Measurements from ENCODE around the gene MIPOL1.
"Not testable (repeated sequence)": the region's sequence is repeated elsewhere in the genome, so short reads cannot be mapped to it uniquely, and the experiment has no call there.

The MIPOL1 gene

DNA sequence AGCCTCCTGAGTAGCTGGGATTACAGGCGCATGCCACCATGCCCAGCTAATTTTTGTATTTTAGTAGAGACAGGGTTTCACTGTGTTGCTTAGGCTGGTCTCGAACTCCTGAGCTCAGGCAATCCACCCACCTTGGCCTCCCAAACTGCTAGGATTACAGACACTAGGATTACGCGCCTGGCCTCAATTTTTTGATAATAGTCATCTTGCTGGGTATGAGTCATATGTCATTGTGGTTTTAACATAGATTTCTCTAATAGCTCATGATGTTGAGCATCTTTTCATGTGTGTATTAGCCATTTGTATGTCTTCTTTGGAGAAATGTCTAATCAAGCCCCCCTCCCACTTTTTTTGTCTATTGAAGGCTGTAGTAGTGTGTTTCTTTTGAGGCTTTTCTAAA, 38.3 kb downstream of the MIPOL1 start:
- not testable (repeated sequence) for DNase-seq

DNA sequence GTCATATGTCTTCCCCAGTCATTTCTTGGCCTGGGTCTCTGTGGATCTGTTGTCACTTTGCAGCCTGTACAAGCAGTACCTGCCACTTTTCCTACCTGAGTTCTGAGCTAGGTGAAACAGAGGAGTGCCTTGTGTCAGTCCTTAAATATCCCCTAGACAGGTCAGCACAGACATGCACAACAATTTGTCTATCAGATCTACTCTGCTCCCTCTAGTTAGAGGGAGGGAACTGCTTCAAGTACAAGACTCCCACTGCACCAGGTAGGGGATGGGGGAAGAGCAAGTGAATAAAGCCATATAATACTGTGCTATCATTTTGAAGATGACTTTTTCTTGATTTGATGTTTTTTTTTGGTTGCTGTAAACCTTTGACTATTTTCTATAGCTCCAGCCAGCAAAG, 39.4 kb downstream of the MIPOL1 start:
- no peak for DNase-seq

DNA sequence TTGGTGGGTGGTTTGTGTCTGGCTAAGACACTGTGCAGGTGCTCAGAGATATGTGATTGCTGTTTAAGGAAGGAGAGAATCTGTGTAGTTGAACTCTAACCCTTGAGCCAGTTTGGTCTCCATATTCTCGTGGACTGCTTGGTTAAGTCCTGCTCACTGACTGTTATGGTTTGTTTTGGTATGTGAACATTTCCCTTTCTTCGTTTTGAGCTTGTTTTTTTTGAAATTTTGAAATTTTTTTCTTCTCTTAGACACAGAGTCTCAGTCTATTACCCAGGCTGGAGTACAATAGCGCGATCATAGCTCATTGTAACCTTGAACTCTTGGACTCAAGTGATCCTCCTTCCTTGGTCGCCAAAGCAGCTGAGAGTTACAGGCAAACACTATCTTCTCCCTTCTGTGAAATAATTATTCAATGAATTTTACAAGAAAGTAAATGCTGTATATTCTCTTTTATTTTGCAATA, 40.0 kb downstream of the MIPOL1 start:
- no peak for DNase-seq

DNA sequence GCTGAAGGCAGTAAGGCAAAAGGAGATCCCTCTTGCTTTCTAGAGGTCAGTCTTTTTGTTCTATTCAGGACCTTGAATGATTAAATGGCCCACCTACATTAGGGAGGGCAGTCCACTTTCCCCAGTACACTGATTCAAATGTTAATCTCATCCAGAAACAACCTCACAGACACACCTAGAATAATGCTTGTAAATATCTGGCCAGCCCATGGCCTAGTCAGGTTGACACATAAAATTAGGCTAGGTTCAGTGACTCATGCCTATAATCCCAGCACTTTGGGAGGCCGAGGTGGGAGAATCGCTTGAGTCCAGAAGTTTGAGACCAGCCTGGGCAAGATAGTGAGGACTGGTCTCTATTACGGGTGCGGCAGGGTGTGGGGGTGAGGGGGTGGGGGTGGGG, 43.5 kb downstream of the MIPOL1 start:
- no peak for DNase-seq

DNA sequence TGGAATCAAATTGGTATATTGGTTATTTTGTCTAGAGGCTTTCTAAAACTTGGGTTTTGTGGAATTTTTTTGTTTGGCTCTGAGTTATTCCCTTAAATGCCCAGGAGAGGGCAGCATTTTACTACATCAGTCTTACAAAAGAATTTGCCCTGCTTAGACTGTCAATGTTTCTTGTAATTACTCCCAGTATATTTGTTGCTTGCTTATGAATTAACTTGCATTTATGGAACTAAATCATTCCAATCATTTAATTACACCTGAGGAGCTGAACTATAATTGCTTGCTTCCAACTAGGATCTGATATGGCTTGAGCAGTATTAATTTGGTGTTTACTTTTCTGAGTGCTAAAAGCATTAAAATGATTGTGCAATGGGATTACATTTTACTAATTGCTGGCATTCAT, 48.7 kb downstream of the MIPOL1 start:
- DNase-seq = peak; percentile 75

DNA sequence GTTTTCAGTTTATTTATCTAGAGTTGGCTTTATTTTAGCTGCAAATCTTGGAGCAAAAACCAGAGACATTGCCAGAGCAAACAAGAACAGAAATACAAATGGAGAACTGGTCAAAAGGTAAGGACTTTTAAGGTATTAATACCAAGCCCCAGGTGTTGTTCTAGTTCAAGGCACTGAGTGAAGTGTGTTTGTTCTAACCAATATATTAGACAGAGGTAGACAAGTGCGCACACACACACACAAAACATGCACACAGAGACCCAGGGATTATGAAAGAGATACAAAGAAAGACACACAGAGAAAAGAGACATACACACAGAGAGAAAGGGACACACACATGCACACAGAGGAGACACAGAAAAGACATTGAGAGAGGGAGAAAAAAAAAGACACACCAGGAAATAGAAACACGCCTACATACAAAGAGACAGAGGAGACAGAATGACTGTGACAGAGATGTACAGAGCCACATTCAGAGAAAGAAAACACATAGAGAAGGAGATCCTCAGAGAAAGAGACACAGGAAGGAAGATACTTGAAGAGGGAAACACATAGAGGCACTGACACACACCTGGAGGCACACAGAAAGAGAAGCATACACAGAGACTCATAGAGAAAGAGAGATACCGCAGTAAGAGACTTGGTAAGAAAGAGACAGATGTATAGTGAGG, 50.2 kb downstream of the MIPOL1 start:
- DNase-seq = no peak

DNA sequence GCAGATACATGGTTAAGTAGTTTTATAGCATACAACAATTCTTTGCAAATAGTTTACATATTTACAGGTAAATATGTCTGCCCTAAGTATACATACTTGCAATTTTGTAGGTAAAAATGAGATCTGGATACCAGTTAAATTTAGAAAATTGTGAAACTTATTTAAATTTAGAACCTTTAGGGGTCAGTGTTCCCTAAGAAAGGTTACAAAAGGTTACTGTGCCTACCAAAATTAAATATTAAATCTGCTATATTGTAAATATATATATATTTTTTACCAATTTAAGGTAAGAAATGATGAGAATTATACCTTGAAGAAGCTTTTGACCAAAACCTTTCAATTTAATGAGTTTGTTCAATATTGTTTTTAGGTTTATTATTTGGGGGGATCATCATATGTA, 54.0 kb downstream of the MIPOL1 start:
- no peak for DNase-seq

DNA sequence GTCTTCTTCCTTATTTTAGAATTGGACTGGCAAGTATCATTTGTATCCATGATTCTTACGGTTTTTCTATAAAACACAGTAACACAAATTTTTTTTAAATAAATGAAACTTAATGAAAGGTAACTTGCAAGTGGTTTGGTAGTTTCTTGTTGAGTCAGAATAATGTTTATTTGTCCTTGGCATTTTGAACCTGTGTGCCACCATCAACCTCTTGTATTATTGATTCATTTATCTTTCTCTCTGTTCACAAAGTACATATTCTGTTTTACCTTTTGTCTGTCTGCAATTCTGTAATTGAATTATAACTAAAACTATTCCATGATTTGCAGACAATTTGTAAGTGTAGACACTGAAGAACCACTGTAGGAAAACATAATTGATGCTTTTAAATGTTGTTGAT, 54.7 kb downstream of the MIPOL1 start:
- DNase-seq = no peak

DNA sequence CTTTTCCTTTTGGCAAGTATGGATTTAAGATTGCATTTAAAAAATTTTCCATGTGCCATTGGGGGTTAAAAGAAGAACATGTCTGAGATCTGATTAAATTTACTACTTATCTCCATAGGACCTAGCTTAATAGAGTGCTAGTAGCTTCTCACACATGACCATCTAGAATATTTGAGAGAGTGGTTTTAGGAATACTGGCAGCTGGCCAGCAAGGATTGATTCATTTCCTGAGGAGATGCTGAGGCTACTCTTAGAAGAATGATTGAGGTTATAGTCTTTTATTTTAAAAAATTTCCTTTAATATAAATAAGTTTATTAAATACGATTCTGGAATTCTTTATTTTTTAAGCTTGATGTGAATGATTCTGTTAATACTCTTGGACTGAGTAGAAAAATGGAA, 56.2 kb downstream of the MIPOL1 start:
- no peak for DNase-seq

DNA sequence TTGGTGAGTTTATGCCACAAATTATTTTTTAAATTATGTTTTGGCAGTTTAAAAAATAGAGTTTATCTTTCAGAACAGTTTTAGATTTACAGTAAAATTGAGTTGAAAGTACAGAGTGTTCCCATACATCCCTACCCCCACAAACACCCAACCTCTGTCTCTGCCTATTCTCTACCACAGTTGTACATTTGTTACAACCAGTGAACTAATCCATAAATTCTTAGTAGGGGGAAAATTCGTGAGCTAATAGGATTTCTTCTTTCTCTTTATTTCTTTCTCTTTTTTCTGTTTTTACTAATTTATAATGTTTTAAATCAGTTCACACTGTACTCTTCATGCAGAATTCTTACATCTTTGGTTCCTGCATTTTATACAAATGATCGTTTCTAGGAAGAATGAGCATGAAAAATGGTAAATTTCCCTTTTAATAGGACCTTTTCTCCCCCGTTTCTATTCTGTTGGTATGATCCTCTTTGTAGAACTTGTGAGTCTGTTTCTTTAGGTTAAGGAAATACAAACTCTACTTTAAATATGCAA, 56.7 kb downstream of the MIPOL1 start:
- no peak for DNase-seq

DNA sequence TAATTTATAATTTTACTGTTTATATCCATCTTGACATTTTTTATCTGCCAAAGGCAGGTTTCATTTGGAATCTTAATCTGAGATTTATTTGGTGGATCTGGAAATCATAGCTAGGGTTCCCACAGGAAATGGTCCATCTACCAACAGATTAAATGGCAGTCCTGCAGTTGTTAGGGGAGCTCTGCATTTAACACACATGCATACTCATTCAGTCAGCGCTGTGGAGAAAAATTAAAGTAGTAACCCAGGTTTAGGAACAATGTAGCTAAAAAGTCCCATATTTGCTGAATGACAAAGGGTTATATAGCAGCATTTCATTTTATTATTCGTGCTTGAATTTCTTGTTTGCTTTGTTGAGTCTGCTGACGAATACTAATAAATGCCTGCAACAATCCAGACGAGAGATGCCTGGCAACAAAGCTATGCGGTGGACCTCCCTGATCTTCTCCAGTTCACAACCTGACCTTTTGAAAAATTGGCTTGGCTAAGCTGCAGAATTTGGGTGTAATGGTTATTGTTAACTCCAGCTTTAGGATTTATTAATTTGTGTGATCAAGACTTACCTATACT, 59.8 kb downstream of the MIPOL1 start:
- DNase-seq = no peak

DNA sequence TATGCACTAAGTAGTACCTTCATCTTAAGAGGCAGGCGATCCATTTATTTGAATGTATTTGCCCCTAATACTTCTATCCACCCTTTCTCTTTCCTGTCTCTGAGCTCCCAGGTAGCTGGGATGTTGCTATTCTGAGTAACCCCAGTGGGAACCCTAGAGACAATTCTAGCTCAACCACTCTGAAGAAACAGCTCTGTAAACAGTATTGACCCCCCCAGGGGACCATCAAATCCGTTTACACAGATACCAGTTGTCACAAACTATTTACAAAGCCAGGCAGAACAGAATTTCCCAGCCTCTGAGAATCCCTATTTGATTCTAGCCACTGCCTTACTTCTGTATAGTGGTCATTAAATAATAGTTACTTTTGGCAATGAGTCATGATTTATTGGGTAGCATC, 64.9 kb downstream of the MIPOL1 start:
- peak; percentile 77 for DNase-seq

DNA sequence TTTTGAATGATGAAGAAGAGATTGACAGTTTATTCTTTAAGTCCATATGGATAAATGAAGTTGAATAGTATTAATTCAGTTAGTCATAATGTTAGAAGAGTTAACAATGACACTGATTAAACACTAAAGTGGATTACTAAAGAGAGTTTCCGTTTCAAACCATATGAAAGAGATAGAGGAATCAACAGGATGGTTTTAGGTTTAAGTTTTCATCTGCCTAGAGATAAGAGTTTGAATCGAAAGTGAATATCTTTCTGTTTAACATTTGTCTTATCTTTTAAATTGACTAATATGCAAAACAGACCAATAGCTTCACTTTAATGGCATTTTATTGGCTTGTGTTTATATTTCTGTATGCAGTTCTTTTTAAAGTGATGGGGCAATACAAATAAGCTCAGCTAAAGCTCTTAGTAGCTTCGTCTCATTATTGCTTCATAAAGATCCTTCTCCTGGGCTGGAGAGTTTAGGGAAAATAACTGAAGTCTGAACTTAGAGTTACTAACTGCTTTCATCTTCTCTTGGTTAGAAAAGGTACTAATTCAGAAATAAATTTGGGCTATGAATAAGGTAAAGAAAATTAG, 66.0 kb downstream of the MIPOL1 start:
- no peak for DNase-seq

DNA sequence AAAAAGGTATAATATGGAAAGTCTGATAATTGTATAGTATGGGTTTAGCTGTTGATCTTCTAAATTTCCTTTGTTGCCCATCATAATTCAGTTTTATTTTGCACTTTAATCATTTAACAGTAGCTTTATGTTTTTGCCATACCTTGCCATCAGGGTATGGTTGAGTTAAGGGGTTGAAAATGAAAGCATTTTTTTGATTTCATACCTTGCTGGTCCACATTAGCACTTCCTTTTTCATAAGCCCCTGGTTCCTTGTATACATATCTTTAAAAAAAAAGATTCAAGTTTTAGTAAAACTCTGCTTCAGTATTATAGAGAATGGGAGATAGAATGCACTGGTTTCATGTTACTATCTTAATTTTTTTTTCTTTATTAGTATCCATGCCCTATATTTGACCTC, 71.1 kb downstream of the MIPOL1 start:
- DNase-seq = no peak

DNA sequence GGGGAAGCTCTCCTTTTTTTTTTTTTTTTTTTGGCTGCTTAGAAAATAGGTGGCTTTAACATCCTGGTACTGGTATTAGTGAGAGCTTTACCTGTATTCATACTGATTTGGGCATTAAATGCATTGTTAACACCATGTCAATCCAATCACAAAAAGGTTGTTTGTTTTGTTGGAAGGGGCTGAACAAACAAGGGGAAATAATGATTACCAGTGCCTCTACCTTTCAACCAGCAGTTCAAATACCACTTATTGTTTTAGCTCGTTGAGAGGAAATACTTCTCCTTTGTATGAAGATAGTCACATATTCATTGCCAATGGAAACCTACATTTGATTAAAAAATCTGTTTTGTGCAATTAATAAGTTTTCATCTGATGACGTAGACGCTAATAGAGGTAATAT, 72.9 kb downstream of the MIPOL1 start:
- no peak for DNase-seq

DNA sequence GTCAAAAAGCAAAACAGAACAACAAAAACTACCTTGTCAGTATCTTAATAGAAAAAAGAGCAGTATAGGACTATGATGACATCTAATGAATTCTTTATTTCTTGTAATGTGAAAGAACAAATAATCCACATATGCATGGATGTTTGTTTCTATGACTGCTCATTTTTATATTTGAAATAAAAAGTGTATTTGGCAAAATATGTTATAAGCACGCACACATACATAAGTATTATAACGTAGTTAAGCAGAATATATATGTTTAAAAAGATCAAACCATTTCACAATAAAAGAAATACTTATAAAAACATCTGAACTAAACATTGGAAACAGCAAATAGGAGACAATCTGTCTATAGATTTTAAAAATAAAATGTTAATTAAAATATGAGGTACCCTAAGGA, 74.8 kb downstream of the MIPOL1 start:
- no peak for DNase-seq

DNA sequence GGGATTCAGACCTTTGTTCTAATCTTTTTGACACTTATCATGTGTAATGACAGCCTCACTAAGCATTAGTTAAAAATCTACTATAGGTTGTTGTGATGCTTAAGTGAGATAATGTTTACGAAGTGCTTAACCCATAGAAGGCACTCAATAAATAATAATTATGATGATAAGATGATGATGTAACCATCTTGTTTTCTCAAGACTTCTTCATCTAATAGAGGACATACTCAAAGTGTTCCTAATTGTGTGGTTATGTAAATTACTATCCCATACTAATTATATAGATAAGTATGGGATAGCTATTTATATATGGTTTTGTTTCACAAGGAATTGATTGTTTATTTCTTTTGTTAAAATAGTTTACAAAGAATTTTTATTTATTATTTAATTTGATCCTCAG, 76.9 kb downstream of the MIPOL1 start:
- no peak for DNase-seq

DNA sequence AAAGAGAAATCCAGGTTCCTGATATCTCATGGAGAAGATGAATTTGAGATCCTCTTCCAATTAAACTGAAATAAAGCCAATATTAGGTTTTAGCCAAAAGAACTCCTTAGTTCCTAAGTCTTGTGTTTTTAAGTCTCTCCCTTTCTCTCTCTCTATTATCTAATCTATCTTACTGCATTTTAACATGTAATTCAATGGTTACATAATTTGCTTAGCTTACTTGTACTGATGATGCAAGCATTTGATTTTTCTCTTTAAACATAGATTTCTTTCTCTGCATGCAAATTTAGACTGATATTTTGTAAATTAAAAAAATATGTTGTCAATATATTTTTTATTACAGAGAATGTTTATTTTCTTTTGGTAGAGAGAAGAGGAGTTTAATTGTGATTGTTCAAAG, 78.2 kb downstream of the MIPOL1 start:
- DNase-seq = no peak

DNA sequence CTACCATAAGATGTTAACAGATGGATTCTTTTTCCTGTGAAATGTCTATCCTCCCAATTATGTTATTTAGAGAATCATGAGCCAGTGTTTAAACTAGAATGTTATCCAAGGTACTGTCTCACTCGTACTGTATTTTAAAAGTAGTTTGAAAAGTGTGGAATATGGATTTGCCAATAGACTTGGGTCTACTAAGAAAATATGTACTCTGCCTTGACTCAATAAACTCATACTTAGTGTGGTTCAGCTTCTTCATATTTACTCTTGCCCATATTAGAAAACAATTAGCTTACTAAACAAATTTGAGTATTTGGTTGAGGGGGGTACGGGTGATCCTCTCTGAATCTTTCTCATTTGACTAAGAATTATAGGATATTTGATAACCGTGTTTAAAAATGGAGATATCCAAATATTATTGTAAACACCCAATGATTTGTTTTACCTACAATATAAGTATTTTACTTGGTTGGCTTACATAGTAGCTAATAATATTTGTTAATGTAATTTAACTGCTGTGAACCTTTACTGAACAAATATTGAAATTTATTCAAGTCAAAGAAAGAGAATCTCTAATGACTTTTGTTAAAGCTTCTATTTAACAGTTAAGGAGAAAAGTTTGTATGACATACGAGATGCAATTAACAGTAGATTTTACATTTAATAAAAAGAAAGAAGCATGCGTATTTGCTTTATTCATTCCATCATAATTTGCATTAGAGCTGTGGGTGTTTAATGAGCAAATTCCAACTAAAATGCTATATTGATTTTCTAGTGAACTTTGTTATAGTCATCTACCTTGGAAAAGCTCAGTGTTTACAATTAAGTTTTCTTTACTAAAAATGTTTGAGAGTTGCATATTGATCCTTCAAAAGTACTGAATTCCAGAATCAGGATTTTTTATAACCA, 81.2 kb downstream of the MIPOL1 start:
- no peak for DNase-seq

DNA sequence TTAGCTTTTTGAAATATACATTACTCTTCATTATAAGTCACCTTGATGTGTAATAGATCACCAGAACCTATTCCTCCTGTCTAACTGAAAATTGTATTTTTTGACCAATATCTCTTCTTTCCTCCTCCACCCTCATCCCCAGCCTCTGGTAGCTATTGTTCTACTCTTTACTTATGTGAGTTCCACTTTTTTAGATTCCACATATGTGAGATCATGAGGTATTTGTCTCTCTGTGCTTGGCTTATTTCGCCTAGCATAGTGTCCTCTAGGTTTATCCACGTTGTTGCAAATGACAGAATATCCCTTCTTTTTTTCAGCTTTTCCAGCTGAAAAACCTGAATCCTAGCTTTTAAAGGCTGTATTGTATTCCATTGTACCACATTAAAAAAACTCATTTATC, 82.1 kb downstream of the MIPOL1 start:
- no peak for DNase-seq

DNA sequence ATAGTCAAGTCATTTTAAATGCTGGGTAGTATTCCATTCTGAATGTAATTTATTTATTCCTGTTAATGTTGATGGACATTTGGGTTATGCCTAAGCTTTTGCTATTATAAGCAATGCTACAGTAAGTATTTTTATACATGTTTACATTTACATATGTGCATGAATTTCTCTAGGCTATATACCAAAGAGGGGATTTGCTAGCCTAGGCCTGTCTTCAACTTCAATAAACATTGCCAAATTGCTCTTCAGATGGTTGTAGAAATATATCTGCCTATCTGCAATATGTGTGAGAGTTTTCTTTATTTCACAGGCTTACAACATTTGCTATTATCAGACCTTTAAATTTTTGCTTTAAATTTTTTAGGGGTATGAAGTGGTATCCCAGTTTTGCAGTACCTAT, 87.0 kb downstream of the MIPOL1 start:
- no peak for DNase-seq

DNA sequence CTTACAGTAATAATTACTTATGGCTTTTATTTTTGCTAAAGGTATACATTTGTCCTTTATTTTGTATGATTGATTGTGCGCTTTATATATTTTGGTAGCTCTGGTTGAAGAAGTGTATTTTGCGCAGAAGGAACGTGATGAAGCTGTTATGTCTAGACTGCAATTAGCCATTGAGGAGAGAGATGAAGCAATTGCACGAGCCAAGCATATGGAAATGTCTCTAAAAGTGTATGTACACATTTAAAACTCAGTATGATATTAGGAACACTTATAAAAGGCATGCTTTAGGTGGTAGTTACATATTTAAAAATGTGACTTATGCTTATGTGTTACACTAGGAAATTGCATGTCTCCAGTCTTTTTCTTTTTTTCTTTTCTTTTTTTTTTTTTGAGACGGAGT, 87.5 kb downstream of the MIPOL1 start:
- no peak for DNase-seq

DNA sequence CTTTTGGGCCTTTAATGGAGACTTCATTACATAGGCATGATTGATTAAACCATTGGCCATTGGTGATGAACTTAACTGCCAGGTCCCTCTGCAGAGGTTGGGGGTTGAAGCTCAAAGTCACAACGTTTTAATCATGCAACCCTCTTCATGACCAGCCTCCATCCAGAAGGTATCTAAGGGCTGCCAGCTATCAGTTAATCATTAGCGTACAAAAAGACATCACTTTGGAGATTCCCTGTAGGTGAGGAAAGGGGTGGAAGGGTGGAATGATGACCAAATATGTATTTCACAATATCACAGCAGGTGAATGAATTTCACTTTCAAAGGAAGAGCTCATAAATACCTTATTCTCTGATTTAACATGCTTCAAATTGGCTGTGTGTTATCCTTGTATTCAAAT, 92.0 kb downstream of the MIPOL1 start:
- no peak for DNase-seq

Measured in eye (tissue), 1 donor.